Stimulated activated CD4-positive, alpha-beta T cell treated with anti-CD3 and anti-CD28 coated beads, Interleukin-1b, Interleukin-23, amount 100 ng/mL, for 4 hours (primary cell): ENCODE measurements around the gene ANKFY1.

Experiments
- DNase-seq, 2 donors: peaks; one replicate each; pipeline ENCODE4 v3.0.0-alpha.2; 2020; ENCODE audit warnings: low read depth in 2 of 2

ANKFY1 gene, protein sequence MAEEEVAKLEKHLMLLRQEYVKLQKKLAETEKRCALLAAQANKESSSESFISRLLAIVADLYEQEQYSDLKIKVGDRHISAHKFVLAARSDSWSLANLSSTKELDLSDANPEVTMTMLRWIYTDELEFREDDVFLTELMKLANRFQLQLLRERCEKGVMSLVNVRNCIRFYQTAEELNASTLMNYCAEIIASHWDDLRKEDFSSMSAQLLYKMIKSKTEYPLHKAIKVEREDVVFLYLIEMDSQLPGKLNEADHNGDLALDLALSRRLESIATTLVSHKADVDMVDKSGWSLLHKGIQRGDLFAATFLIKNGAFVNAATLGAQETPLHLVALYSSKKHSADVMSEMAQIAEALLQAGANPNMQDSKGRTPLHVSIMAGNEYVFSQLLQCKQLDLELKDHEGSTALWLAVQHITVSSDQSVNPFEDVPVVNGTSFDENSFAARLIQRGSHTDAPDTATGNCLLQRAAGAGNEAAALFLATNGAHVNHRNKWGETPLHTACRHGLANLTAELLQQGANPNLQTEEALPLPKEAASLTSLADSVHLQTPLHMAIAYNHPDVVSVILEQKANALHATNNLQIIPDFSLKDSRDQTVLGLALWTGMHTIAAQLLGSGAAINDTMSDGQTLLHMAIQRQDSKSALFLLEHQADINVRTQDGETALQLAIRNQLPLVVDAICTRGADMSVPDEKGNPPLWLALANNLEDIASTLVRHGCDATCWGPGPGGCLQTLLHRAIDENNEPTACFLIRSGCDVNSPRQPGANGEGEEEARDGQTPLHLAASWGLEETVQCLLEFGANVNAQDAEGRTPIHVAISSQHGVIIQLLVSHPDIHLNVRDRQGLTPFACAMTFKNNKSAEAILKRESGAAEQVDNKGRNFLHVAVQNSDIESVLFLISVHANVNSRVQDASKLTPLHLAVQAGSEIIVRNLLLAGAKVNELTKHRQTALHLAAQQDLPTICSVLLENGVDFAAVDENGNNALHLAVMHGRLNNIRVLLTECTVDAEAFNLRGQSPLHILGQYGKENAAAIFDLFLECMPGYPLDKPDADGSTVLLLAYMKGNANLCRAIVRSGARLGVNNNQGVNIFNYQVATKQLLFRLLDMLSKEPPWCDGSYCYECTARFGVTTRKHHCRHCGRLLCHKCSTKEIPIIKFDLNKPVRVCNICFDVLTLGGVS

DNA sequence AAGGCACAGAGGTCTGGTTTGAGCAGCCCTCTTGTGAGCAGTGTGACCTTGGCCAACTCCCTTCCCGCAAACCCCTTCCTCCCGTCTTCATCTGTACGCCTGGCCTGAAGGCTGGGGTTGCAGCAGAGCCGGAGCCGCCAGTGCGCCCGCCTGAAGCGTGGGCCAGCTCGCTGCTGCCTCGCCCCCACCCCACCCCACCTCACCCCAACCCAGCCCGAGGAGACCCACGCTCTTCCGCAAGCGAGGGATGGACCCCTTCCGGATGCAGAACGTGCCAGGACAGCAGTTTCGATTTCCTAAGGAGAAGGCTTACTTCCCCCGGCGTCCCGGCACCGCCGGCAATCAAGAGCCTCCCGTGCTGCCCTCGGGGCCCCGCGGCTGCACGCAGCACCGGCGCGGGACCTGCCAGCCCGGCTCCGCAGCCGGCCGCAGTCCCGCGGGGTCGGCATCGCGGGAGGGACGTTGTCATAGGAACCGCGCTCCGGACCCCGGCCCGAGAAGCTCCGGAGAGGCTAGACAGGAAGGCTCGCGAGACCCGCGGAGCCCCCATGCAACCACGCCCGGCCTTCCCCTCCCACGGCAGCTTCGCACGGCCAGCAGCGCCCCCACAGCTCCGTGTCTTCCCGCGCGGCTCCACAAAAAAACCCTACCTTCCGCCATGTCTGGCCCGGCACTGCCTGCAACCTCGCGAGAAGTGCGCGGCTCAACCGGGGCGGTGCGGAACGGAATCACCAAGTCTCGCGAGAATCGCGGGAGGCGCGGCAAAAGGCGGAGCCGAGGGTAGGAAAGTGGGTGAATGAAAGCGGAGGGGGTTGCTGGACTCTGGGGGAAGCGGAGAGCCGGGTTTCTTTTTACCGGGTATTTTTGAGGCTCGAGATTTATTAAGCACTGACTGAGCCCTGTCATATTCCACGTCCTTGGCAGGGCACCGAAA lies at the start of gene ANKFY1:
ANKFY1 (minus strand) TSS at position 698 of the 934 bp plus-strand sequence; CDS start at position 660, 38 bp downstream.
- DNase-seq = peak; percentile 95 to 97

DNA sequence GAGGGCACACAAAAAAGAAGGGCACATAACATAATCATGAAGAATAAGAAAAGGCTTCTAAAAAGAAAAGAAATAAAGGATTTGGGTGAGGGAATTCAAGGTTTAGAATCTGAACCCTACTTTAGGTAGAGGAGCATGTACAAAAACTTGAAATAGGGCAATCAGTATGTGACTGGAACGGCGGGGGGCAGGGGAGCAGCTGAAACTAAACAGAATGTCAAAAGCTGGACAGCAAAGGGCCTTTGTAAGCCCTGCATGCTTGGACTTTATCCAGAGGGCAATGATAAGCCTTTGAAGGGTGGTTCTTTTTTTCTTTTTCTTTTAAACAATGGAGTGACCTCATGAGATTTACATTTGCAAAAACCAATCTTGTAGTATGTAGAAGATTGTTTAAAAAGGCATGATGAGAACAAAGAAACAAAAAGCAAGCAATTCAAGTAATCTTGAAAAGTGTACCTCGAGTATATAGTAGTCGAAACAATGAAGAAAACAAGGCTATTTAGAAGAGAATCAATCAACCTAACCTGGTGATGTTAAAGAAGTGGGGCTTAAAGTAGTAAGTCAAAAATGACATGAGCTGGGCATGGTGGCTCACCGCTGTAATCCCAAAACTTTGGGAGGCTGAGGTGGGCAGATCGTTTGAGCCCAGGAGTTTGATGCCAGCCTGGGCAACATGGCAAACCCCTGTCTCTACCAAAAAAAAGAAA lies 46.7 kb upstream of the ANKFY1 start:
- no peak for DNase-seq

DNA sequence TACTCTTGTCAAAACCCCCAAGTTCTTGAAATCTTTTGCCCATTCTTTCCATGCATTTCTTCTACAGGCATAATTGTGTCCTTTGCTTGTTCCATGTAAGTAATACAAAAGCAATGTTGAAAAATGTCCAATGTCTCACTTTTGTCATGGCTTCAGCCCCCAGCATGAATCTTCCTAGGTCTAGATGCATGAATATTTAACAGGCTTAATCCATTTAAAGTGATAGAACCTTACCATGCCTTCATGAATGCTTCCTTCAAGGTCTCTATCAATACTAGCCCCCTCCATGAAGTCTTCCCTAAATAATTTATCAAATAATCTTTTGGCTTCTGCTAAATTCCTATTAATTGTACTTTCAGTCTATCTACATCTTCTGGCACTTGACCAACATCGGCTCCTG lies 46.1 kb upstream of the ANKFY1 start:
- DNase-seq = no peak

DNA sequence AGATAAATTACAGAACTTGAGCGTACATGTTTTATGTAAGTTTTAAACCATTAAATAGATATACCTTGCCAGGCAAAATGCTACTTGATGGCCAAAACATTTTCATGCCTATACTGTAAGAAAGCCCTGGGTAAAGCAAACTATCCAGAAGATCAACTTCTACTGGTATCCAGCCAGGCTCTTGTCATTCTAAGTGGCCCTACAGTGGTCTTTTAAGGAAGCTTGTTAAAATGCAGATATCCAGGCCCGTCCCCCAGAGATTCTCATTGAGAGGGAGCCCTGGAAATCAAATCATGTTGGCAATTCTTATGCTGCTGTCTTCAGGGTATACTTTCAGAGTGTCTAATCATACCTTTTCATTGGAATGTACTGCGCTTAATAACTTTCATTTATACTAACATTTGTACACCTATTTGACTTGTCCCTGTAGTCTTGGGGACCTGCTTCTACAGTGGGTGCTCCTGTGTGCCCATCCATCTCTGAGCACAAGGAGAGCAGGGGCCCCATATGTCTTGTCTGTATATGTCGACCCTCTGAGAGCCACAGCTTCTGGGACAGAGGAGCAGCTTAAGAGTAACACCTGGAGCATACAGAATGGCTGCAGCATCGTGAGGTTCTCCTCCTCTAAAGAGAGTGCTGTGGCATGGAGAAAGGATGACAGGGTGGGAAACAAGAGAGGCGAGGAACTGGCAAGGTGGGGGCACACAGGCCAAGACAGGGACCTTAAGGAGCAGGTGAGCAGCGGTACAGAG lies 43.6 kb upstream of the ANKFY1 start:
- no peak for DNase-seq

DNA sequence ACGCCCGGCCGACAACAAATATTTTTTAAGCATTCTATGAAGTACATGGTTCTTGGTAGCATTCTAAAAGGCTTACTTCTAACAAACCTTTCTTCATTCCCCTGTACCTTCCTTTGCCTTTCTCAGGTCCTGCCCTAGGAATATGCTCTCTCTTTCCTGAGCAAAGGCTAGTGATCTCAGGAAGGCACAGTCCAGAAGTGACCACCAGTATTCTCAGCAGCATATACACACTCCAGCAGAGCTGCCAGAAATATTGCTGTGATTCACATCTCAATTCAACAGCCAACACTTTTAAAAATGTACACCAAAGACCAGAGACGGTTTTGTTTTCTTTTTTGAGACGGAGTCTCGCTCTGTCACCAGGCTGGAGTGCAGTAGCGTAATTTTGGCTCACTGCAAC lies 41.4 kb upstream of the ANKFY1 start:
- DNase-seq = no peak

DNA sequence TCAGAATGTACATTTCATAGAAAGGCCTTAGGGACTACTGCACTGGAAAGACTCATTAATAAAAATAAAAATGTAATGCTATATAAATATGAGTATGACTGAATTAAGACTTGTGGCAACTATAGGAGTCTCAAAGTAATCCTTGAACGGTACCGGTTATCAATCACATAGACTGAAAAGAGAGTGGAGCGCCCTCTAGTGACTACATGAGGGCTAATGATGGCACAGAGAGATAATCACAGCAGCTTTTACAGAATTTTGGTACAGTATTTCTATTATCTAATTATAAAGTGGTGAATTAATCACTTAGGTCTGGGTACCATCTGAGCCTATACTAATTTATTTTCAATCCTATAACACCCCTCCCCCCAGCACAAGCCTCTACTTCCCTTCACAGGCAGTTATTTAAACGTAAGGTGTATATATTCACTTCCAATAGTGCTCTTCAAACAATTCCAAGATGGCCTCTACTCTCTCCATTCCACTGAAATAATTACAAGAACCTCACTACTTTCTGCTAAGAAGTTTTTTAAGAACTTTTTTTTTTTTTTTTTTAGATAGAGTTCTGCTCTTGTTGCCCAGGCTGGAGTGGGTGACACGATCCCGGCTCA lies 40.7 kb upstream of the ANKFY1 start:
- peak; percentile 13 to 62 for DNase-seq

DNA sequence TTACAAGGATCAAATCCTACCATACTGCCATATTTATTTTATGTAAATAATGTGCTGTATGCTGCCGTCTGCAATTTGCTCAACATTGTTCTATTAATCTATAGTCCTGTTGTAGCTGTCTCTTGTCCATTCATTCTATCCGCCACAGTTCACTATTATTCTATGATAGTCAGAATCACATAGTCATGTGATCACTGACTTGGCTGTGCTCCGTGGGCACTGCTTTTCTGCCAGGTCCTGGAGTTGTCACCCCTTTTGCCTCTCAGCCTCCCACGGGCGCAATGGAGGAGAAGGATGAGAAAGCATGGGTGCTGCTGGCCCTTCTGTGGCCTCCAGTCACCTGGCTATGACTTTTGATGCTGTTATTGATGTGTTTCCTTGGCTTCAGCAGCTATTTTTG lies 37.3 kb upstream of the ANKFY1 start:
- DNase-seq = no peak

DNA sequence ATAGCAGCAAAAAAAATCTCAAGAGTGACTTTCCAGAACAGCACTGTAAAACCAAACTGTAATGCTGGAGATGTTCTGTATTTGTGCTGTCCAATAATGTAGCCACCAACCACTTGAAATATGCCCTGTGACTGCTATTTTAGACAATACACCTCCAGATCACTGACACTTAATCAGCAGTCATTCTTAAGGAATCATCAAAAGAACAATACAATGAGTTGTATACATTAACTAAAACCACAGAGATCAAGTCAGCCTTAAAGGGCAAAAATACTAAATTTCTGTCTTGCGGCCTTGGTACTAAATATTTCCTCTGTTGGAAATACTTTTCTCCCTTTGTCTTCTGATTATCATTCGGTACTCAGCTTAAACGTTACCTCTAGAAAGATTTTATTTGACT lies 33.6 kb upstream of the ANKFY1 start:
- DNase-seq = no peak

DNA sequence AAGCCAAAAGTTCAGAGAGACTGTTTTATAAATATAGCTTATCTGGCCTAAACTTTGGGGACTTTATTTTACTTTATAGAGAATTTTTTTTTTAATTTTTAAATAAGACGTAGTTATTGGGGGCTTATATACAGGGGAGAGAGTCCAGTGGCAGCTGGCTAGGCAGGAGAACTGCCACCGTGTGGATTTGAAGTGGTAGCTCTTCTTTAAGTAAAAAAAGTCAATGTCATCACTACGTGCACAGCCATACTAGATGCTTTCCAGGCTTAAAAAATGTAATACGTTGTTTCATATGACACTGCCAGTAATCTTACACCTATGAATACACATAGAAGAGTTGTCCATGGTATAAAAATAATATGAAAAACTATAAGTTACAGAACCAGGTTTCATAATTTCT lies 31.9 kb upstream of the ANKFY1 start:
- no peak for DNase-seq

DNA sequence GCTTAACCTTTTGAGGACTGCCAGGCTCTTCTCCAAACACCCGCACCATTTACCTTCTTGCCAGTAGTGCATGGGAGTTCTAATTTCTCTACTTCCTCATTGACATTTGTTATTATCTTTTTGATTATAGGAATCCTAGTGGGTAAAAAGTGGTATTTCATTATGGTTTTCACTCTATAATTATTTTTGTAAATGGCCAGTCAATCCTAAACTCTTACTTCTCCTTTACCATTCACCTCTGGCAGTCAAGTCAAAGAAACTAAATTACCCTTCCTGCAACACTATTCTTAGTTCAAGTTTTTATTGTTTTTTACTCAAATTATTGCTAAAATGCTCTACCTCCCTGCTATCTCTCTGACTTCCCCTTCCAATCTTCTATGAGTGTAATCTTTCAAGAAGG lies 29.8 kb upstream of the ANKFY1 start:
- no peak for DNase-seq

DNA sequence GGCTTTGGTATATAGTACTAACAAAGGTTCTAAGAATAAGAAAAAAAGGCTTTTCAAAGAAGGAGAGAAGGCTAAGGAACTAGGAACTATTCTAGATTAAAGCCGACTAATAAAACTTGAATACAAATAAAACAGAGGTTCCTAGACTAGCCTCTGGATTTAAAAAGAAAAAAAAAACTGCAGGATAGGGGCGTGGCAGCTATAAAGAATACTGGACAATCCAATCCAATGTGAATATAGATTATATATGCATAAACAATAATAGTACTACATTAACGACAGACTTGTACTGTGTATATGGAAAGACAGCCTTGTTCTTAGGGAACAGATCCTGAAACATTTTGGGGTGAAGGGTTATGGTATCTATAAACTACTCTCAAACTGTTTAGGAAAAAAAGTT lies 23.9 kb upstream of the ANKFY1 start:
- no peak for DNase-seq

DNA sequence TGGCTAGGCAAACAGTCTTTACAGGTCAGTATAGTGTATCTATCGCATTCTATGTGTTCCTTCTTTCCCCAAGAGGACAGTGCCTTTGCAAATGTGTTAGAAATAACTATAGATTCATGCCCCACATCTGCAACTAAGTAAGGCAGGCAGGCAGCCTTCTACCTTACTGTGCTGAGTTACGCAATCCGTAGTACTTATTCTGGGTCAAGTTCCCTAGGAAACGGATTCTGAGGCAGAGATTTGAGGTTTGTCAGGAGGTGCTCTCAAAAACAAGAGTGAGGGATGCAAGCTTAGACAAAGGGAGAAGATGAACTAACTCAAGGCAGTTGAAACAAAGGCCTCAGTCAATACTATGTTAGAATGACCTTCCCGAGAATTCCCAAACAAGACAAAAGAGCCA lies 12.7 kb upstream of the ANKFY1 start:
- no peak for DNase-seq

DNA sequence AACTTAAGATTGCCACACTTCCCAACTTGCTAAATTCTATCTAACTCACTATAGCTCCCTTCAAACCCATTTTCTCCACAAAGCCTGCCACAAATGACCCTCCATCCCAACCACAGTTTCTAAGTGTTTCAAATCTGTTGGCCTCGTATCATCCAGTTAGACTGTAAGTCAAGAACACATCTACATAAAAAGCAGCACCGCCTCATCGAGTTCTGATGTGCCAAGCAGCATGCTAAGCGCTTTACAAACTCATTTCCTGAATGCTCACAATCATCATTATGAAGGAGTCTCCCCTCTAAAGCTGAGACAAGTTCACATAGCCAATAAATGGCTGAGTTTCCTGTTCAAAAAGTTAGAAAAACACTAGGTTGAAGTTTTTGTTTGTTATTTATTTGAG lies 9.2 kb upstream of the ANKFY1 start:
- no peak for DNase-seq

DNA sequence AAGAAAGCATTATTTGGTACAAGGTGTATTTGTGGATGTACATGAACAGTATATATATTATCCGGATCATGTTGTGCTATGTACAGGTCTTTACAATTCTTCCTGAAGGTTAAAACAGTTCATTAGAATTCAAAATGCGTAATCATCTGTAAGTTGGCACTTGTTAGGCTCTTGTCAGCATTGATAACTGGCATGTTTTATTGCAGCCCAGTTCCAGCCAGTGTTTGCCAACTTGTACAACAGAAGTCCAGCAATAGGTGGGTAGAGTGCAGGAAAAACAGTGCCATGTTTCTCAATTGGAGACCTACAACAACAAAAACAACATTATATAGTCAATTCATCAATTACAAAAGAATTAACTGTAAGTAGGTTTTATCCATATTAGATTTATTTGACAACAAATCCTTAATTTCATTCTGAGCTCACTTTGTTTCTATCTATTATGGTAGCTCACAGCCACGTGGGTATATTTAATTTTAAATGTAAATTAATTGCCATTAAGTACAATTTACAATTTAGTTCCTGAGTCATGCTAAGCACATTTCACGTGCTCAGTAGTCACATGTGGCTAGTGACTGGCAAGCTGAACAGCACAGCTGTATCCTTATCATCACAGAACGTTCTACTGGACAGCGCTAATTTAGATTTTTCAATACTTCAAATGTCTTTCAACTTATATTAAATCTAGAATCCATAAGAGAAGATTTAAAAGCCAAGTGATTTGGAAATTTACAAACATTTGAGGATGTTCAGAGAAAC lies 8.6 kb upstream of the ANKFY1 start:
- DNase-seq = no peak

DNA sequence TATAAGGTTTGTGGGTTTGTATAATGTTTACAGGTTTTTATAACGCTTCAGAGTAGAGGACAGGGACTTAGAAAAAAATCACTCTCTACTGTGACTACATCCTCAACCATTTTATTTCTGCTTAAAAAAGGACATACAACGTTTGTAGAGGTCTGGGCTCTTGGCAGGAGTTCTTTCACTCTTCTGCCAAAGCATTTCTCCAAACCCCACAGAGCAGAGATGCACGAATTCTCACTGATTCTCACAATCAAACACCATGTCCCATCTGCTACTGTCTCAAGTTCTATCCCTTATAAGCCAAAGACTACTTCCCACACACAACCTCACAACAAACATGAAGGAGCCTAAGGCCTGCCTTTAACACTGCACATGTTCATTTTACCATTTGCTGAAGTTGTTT lies 7.0 kb upstream of the ANKFY1 start:
- DNase-seq = no peak

DNA sequence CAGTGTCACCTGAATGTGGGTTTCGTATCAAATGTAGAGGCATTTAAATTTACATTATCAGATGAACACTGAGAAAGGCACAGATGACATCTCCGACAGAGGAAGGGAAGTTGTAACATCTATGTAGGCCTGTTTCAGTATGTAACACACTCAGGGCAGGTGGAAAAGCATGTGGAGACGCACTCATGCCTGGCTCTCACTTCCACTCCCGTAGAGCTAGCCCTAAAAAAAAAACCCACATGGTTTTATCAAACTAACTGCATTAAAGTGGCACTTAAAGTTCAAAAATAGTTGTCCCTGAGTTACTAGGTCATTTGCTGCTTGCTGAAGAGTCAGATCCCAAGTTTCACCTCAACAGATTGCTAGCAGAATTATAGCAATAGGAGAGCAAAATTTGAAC lies 6.1 kb upstream of the ANKFY1 start:
- DNase-seq = no peak

DNA sequence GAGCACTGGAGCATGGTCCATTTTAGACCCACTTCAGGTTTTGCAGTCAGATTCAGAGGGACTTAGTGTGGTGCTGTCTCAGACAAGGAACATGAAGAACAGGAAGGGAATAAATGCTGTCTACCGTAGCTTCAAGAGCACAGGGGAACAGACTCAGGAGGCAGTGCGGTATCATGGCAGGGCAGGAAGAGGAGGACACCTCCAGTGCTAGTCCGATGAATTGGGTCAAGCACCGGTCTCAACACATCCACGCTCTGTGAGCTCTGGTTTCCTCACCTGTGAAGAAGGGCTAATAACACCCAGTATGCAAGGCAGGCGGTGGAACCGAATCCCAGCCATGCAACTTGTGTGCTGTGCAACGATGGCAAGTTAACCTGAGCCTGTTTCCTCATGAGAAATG lies 3.6 kb upstream of the ANKFY1 start:
- DNase-seq = no peak

DNA sequence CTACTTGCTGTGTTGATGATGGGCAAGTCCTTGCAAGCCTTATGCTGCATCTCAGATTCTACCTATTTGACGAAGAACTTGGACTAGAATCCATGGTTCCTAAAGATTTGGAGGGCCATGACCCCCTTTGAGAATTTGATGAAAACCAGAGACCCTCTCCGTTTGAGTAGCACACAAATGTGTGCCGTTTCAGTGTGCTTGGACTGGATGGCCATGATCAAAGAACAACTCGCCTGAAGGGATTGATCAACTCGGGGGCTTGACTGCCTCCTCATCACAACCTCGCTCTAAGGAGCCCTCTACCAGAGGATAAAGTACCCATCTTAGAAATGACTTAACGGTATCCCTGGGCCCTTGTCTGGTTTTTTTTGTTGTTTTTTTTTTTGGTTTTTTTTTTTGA lies 2.8 kb upstream of the ANKFY1 start:
- DNase-seq = no peak

DNA sequence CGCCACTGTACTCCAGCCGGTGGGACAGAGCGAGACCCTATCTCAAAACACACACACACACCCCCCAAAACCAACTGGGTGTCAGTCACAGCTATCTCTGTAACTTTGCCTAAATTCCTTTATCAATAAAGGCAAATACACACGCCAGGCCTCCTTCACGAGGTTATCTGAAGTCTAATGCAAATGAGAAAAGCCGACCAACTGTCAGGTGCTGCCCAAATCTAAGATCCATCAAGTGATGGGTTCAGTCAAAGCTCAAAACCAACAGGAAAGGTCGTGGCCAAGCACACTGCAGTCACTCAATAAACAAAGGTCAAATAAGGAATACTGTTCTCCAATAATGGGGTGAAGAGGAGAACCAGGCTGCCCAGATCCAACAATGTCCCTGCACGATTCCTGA lies 1.1 kb downstream of the ANKFY1 start:
- DNase-seq = no peak
